NCI-H1694 treated with DMSO at 0.1 percent for 48 hours (cell line): Measurements from ENCODE around the gene CMSS1.
A peak's percentile ranks its signal among the peaks of the same experiment; 100 is the strongest.
"Not testable (repeated sequence)": the region's sequence is repeated elsewhere in the genome, so short reads cannot be mapped to it uniquely, and the experiment has no call there.

Experiments
- DNase-seq: peaks from one replicate; lab custom pipeline; 2025; lab: John Stamatoyannopoulos, UW

Gene CMSS1

DNA sequence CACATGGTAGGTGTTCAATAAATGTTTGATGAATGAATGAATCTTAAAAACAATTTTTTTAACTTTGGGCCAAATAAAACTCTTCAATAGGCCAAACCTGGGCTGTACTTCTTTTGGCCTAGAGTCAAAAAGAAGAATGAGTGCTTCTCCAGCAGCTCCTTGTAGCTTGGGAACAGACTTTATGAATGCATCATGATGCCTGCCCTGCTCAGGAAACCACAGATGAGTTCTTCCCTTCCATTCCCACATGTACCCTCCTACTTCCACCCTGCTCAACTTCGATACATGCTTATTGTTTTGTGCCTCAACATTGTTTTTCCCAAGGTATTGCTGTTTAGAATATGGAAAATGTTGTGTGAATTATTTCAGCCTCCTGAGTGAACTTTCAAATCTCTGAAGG is 209.7 kb downstream of the CMSS1 start:
- no peak for DNase-seq

DNA sequence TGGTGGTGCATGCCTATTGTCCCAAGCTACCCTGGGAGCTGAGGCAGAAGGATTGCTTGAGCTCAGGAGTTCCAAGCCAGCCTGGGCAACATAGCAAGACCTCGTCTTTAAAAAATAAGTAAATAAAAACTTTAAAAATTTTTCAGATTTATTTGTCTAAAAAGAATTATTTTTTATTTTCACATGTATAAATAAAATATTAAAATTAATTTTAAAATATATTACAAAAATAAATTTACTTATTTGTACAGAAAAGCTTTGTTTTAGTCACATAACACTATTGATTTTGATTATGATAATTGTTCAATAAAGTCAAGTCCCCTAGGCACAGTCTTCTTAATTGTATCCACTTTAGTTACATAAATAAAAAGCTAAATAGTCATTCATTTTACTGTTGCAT is 211.4 kb downstream of the CMSS1 start:
- no peak for DNase-seq

DNA sequence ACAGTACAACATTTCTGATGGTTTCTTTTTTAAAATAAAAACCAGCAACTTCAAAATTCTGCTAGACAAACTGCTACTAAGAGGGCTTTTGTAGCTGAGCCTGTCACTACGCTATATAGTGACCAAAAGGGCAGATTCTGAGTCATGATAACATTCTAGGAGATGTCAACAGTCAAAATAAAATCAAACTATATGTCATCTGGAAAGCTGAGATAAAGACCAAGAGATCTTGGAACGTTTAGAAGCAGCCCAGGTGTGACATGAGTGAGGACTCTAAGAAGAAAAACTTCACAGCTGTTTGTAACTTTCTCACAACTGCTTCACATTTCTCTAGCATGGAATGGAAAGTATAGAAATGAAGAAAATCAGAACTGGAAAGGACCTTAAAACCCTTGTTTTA is 212.0 kb downstream of the CMSS1 start:
- no peak for DNase-seq

DNA sequence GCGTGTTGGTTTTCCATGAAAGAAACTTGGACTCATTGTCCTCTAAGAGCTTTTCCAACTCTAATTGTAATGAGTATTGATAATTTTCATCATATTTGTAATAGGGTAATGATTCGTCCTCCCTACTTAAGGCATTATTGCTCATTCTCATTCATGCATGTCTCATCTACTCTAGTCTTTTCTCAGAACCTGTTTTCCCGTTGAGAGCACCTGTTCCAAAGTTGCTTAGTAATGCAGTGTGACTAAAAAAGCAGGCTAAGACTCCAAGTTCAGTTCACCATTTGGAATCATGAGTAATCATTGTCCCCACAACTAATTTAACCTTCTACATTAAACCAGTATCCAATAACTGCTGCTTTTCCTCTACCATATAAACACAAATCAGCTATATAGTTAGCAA is 212.7 kb downstream of the CMSS1 start:
- DNase-seq: no peak

DNA sequence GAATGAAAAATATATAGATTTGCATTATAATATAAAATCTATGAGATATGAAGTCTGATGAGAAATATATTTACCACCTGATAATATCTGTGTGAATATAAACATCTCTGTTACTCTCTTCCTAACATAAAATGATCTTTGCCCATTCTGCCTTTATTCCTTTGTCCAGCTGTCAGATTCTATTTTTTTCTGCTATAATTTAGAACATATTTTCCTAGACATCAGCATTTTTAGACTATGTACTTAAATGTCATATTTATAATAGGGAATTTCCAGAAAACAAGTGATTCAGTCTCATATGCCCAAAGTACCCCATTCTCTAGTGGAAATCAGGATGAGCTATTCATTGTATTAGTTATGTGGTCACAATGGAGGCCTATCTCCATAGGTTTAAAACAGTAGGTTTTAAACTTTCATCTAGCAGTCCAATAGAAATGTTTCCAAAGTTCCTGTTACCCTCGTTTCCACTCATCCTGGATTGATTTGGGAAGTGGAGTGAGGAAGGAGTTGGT is 213.3 kb downstream of the CMSS1 start:
- DNase-seq: no peak

DNA sequence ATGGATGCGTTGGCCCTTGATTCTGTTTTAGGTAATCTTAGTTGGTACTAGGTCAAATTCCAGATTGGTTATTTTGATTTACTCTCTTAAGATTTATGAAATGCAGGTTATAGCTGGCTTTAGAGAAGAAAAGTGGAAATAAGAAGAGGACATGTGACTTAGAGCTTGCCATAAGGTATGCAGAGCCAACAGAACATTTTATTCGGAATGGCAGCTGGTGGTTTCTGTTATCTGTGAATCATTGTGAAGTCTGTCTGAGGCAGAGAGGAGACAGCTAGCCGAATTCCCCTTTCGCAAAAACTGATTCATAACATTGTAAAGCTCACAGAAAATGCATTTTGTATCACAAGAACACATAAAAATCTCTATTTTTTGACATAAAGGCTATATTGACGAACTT is 214.6 kb downstream of the CMSS1 start:
- DNase-seq: peak; percentile 15

DNA sequence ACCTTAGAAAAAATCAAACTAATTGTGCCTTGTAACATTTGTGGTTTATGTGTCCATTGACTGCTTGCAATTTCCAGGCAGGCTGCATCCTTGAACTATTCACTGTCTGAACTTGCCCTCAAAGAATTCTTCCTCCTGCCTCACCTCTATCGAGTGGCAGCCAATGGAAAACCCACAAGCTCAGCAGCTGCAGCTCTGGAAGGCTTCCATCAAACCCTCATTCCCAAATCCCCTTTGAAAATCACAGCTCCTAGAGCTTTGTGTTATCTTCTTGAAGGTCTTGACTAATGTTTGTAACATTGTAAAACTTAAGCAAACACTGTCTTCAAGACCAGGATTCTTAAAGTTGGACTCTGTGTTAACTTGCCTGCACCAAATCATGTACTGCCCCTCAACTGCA is 215.5 kb downstream of the CMSS1 start:
- no peak for DNase-seq

DNA sequence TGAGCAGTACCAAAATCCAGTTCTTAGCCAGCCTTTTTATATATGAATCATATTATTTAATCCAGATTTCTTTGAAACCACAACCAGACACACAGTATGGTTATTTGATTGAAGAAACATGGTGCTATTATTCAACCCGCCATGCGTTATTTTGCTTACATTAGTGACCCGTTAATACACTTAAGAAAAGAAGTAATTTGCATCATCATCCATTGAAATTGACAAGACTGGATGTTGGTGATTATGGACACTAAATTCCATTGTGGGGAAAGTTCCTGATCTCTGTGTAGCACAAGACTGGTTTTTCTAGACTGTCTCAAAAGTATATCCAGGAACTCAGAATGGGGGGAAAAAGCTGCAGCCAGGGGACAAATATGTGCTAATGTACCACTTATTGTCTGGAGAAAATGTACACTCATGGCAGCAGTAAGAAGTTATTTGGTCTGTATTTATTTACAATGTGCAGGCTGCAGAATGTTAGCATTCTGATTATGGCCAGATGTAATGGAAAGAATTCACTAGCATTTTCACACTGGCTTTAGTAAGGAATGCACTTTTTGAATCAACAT is 216.3 kb downstream of the CMSS1 start:
- DNase-seq: no peak

DNA sequence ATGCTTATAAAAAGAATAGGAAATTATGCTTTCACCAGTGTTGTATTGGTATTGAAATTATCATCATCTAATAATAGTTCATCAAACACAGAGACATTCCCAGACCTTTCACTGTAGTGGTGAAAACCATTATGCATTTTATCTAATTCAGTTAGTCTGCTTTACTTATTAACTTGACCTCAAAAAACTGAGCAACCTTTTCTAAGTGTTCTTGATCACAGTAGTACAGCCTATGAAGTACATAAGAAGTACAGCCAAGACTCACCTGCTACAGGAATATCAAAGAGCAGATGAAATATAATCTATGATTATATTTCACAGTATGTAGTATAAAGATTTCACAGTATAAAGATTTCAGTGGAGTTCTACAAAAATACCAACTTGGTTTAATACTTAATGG is 221.4 kb downstream of the CMSS1 start:
- no peak for DNase-seq

DNA sequence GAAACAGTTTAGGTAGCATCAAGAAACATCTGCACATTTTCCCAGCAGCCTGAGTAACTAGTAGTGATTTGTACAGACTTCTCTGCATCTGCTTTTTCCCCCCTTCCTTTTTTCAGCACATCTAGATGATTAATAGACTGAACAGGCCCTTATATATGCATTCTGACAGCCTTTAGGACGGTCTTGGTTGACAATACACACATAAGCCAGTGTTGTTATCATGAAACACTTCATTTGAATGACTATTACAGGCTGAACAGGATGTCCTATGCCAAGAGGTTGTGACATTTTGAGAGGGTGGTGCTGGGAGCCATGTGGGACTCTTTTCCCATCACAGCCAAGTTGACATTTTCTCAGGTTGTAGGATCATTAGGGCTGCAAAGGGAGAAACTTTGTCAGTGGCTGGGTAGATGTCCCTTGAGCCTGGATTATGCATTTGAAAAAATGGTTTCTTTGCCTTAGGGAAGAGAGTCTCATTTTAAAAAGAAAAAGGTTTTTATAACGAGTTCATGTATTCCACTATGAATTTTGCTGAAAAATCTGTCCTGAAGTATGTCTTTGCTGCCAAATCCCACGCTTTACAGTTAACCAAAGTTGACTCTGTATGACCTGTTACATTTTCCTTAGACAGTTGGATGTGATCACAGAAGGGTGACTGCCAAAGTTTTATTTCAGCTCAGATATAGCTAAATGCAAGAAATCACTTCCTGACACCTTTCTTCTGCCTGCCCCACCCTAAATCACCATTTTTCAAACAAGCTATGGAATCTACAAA is 223.0 kb downstream of the CMSS1 start:
- no peak for DNase-seq

DNA sequence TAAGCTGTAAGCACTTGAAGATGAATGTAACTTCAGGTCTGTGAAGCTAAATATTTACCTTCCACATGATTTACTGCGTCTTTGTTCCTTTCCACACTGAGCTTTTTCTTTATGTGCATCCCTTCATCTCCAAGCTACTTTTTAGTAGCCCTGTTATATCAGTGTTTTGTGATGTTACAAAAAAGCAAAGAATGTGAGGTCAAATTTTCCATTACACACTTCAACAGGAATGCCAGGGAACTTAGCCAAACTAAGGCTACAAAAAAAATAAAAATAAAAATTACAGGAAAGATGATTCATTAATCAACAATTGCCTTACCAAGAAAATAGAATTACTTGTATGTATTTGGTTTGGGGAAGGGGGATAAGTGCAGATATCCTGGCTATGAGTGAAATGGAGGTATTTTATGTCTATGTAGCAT is 223.7 kb downstream of the CMSS1 start:
- no peak for DNase-seq

DNA sequence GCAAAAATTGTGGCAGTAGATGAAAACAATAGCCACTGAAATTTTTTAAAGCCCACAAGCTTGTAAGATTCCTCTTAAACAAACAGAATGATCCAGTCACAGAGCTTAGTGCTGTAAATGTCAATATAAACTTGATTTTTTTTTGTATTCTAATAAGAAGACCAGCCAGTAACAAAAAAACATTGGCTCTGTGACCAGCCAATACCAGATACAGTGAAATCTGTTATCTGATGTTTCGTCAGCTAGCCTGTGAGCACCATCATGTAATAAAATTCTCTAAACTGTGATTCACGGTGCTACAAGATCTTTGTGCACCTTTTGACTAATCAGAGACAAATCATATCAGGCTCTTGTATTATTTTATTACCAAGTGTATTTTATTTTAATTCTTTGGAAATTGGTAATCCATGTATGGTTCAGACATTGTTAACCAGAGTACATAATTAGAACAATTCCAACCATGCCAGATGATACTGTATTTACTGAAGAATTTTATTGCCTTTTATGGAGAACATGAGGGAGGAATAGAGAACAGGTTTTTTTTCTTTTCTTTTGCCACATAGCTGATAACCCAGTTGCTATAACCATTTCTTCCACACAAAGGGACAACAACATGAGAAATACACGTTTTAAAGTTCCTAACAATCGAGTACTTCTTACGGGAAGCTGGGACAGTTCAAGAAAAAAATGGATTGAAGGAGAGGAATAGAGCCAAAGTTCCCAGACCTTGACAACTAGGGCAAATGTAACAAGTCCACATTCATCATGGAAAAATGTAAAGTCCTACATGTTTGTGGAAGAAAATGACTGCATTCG is 224.7 kb downstream of the CMSS1 start:
- no peak for DNase-seq

DNA sequence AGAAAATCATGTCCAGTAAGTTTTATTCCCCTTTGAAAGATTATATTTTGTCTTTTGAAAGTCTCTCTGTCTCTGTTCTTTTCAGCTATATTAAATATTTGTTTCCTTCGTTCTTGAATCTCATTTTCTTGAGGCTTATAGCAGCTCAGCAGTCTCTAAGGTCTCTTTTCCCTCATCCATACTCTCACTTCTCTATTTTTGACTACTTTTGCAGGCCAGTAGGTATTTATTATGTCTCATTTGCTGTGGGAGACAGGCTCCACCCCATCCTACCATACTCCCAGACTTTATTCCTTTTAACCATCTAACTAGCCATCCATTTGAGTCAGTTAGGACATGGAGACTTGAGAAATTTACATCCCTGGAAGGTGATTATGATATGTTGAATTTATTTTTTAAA is 225.6 kb downstream of the CMSS1 start:
- no peak for DNase-seq

DNA sequence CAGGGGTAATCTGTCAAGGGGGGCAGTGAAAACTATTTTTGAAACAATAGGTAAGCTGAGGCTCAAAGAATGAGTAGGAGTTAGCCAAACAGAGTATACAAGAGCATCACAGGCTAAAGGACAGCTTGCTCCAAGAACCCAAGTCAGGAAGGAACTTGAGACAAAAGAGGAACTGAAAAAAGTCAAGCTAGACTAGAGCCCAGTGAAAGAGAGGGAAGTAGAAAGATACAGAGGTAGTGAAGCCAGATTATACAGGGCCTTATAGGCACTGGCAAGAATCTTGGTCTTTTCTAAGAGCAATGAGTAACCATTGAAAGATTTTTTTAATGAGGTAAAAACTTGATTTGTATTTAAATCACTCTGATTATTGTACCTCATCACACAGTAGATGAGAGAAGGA is 226.7 kb downstream of the CMSS1 start:
- no peak for DNase-seq

DNA sequence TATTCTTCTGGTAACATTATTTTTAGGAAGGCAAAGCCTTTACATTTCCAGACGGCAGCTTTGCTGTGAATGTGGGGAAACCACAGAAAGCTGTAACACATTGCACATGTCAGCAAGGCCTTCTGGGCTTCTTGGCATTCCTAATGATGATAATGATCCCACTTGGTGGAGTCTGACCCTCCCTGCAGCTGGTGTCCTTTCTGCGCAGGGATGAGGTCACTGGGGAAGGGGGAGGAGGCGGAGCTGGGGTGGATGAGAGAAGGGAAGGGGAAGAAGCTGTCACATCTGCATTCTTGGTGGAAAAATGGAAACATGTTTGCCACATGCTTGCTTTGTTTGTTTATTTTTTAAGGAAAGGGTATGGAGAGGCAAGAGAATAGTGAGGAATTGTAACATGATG is 228.0 kb downstream of the CMSS1 start:
- DNase-seq: no peak

DNA sequence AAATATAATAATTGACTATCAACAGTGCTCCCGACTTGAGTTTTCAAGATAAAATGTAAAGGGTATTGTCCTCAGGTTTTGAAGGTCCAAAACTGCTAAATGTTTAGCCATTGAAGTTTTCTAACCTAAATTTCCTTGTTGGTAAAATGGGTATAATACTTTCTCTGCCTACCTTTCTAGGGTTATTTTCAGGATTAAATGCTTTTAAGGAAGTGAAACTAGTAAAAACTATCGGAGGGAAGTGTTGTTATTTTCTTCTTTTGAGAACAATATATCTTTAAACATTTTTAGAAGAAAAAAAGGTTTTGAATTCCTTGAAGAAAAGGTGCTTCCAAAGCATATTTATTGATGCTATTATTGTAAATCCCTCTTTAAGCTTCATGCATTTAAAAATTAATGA is 229.3 kb downstream of the CMSS1 start:
- DNase-seq: no peak

DNA sequence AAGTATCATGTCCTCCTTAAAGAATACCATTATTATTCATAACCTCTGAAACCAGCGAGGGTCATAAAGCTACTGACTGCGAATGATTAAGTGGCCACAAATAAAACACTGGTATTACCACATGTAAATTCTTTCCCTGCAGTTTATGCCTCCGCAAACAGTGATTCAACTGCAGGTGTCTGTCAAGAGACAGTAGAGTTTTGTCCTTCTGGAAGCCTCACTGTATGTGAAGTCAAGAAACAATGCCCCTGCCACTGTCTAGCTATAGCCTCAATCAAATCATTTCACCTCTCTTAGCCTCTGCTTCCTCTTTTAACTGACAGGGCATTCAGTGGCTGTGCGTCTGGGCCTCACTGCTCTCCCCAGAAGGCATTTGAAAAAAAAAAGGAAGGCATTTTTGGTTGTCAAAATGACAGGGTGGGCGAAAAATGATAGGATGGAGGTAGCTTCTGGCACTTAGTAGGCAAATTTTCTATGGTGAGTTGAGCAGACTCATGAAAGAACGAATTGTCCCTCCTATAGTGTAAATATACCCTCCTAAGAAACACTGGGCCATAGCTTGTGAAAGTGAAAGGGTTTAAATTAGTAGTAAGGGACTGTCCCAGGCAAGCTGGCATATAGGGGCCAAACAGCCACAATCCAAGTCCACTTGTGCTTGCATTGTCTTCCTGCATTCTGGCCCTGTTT is 229.9 kb downstream of the CMSS1 start:
- DNase-seq: no peak

DNA sequence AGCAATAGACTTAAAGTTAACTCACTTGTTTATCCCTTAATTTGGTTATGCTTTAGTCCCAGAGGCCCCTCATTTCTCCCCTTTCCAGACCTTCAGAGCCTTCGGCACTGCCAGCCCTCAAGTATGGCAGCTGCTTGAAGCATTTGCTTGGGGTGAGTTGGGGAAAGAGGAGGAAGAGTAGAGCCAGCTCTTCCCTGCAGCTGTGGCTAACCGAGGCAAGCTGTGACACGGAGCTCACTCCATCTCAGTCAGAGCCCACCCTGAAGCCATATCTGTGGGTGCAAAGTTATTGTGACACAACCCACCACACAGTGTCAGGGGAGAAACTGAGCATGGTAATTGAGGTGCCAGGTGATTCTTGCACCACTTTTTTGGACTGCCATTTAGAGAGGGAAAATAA is 230.6 kb downstream of the CMSS1 start:
- no peak for DNase-seq

DNA sequence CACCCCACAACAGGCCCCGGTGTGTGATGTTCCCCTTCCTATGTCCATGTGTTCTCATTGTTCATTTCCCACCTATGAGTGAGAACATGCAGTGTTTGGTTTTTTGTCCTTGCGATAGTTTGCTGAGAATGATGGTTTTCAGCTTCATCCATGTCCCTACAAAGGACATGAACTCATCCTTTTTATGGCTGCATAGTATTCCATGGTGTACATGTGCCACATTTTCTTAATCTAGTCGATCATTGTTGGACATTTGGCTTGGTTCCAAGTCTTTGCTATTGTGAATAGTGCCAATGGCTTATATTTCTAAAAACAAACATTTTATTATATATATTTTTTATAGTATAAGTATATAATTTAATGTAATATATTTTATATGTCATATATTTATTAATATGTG is 233.9 kb downstream of the CMSS1 start:
- not testable (repeated sequence) for DNase-seq

DNA sequence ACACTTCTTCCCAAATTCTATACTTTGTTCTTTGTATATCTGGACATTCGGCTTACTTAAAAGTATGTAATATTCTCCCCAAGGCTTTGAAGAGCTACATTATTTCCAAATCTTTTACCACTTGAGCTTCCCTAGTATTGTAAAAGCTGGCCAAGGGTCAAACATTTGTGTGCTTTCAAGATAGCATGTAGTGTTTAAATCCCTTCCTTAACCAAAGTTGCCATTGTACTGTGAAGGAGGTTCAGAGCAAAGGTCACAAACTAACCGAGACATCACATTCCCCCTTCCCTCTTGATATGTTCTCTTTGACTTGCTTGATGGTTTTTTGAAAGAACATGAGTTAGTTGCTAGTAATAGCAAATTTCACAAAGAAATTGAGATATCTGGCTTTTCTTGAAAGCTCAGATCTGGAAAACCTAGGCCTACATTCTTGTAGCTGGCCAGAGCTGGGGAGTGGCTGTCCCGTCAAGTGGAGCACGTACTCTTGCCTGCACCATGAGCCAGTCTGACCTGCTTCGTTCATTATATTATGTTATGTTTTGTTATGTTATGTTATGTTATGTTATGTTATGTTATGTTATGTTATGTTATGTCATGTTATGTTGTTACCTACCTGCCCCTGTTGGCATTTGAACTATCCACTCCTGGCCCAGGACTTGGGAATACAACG is 236.4 kb downstream of the CMSS1 start:
- DNase-seq: no peak

DNA sequence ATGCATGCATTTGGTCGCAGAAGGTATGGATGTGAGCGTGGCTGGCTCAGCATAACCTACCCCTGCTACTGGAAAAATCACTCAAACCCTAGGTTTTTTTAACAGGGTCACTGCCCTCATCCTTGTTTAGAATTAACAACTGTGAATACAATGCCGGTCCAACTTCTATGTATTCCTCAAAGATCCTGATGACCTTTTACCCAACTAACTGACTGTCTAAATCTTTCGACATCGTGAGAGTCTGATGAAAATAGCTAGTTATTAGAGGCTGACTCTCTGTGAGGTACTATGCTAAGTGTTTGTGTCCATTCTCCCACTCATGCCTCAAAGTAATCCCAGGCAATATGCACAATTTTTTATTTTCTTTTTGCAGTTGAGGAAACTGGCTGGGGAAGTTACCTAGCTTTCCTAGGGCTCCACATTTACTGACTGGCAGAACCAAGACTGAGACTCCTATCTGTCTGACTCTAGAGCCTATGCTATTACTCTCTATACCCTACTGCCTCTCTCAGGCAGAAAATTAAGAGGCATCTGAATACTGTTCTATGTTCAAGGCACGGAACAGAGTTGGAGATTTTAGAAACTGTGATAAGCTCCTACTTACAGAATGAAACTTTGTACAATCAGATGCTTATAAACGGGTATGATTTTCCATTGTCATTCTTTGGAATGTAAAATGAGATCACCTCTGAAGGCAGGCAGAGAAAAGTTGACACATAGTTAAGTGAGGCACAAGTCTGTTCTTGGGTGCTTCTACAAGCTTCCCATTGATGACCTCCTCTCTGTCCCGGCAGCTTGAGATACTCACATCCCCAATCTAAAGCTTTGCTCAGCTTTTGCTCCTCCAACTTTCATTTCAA is 240.3 kb downstream of the CMSS1 start:
- no peak for DNase-seq
